Measurements from ENCODE around the gene MANEA.

MANEA gene

GRCh38 chr6:95577304-95578105 lies at the start of gene MANEA (continued):
- TF ChIP-seq ZNF560 (tag by site-specific recombination; IDR thresholded peaks at IDR 0.05; ENCODE audit: borderline replicate concordance) (no peak), ZNF140 (tag by site-specific recombination; IDR thresholded peaks at IDR 0.05) (no peak), ZNF214 (tag by site-specific recombination; IDR thresholded peaks at IDR 0.05; ENCODE audit: borderline replicate concordance) (no peak), ZNF510 (tag by site-specific recombination; IDR thresholded peaks at IDR 0.05; ENCODE audit: insufficient replicate concordance) (no peak), GLIS2 (tag by site-specific recombination; IDR thresholded peaks at IDR 0.05) (peak; percentile 87), ZNF600 (tag by site-specific recombination; IDR thresholded peaks at IDR 0.05) (no peak), ZNF202 (tag by site-specific recombination; IDR thresholded peaks at IDR 0.05; ENCODE audit: borderline replicate concordance) (no peak), ZNF341 (tag by site-specific recombination; IDR thresholded peaks at IDR 0.05; ENCODE audit: low read depth) (no peak; the same call in 1 of the 2 replicates), ZNF10 (tag by site-specific recombination; IDR thresholded peaks at IDR 0.05) (no peak), ZNF707 (tag by site-specific recombination; IDR thresholded peaks at IDR 0.05) (no peak), ZNF23 (tag by site-specific recombination; IDR thresholded peaks at IDR 0.05; ENCODE audit: borderline replicate concordance) (no peak), ZNF223 (tag by site-specific recombination; IDR thresholded peaks at IDR 0.05) (no peak), ZXDB (tag by site-specific recombination; IDR thresholded peaks at IDR 0.05) (0 out of 2 replicates have a peak, but pooled peaks have one; percentile 52), ZNF626 (tag by site-specific recombination; IDR thresholded peaks at IDR 0.05) (no peak), HOXD13 (CRISPR knock-in tag; IDR thresholded peaks at IDR 0.05; ENCODE audit: borderline replicate concordance) (peak; percentile 54; the same call in 1 of the 2 replicates), ZNF777 (tag by site-specific recombination; IDR thresholded peaks at IDR 0.05; ENCODE audit: borderline replicate concordance) (no peak), BCL6B (tag by site-specific recombination; IDR thresholded peaks at IDR 0.05) (no peak), HIC1 (tag by site-specific recombination; IDR thresholded peaks at IDR 0.05) (peak; percentile 55; the same call in 1 of the 2 replicates), SCRT2 (tag by site-specific recombination; IDR thresholded peaks at IDR 0.05) (no peak), ZNF184 (tag by site-specific recombination; IDR thresholded peaks at IDR 0.05) (no peak), ZNF621 (tag by site-specific recombination; IDR thresholded peaks at IDR 0.05) (no peak), ZNF169 (tag by site-specific recombination; IDR thresholded peaks at IDR 0.05) (no peak), ZNF404 (tag by site-specific recombination; IDR thresholded peaks at IDR 0.05) (no peak), KLF17 (tag by site-specific recombination; IDR thresholded peaks at IDR 0.05) (no peak), OVOL3 (tag by site-specific recombination; IDR thresholded peaks at IDR 0.05) (no peak), ZNF76 (tag by site-specific recombination; IDR thresholded peaks at IDR 0.05; ENCODE audit: borderline replicate concordance, low read depth) (0 out of 2 replicates have a peak, but pooled peaks have one; percentile 13), ZNF837 (tag by site-specific recombination; IDR thresholded peaks at IDR 0.05) (no peak), ZIC2 (tag by site-specific recombination; IDR thresholded peaks at IDR 0.05) (peak; percentile 73), ZNF677 (tag by site-specific recombination; IDR thresholded peaks at IDR 0.05) (no peak), ZNF146 (tag by site-specific recombination; IDR thresholded peaks at IDR 0.05) (no peak)
- TF ChIP-seq, protein P1, sequence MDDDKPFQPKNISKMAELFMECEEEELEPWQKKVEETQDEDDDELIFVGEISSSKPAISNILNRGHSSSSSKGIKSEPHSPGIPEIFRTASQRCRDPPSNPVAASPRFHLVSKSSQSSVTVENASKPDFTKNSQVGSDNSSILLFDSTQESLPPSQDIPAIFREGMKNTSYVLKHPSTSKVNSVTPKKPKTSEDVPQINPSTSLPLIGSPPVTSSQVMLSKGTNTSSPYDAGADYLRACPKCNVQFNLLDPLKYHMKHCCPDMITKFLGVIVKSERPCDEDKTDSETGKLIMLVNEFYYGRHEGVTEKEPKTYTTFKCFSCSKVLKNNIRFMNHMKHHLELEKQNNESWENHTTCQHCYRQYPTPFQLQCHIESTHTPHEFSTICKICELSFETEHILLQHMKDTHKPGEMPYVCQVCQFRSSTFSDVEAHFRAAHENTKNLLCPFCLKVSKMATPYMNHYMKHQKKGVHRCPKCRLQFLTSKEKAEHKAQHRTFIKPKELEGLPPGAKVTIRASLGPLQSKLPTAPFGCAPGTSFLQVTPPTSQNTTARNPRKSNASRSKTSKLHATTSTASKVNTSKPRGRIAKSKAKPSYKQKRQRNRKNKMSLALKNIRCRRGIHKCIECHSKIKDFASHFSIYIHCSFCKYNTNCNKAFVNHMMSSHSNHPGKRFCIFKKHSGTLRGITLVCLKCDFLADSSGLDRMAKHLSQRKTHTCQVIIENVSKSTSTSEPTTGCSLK (tag by site-specific recombination; IDR thresholded peaks at IDR 0.05): no peak
- TF ChIP-seq, protein P2, sequence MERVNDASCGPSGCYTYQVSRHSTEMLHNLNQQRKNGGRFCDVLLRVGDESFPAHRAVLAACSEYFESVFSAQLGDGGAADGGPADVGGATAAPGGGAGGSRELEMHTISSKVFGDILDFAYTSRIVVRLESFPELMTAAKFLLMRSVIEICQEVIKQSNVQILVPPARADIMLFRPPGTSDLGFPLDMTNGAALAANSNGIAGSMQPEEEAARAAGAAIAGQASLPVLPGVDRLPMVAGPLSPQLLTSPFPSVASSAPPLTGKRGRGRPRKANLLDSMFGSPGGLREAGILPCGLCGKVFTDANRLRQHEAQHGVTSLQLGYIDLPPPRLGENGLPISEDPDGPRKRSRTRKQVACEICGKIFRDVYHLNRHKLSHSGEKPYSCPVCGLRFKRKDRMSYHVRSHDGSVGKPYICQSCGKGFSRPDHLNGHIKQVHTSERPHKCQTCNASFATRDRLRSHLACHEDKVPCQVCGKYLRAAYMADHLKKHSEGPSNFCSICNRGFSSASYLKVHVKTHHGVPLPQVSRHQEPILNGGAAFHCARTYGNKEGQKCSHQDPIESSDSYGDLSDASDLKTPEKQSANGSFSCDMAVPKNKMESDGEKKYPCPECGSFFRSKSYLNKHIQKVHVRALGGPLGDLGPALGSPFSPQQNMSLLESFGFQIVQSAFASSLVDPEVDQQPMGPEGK (tag by site-specific recombination; IDR thresholded peaks at IDR 0.05): peak; percentile 37; the same call in 1 of the 2 replicates

All from HEK293 (cell line).